ENCODE data around the gene XXYLT1. TPM values are rescaled to one million over a fixed set of nuclear protein-coding genes. Genes with fewer than 3 reads are reported as not detected.
"Not testable (repeated sequence)": the region's sequence is repeated elsewhere in the genome, so short reads cannot be mapped to it uniquely, and the experiment has no call there.

Gene XXYLT1
- total RNA-seq, 1 experiment from 2014 or later: 7.3 TPM

- H3K4me1 ChIP-seq (ENCODE audit: low read length): peaks cover 13% of the 10 kb centered on the region
- H2AFZ ChIP-seq (ENCODE audit: low read length): no peak overlapping the region
- no peak for DNase-seq
- H3K79me2 ChIP-seq (ENCODE audit: low read length): no peaks in the 10 kb centered on the region
- H3K4me2 ChIP-seq (ENCODE audit: low read depth, low read length, poor library complexity, severe bottlenecking): no peak overlapping the region
- no peaks in the 10 kb centered on the region for H3K9me3 ChIP-seq (ENCODE audit: low read length)
- H3K4me3 ChIP-seq (ENCODE audit: low read length): no peak overlapping the region
- H3K27ac ChIP-seq (ENCODE audit: low read length): no peak overlapping the region
- no peak overlapping the region for H3K9ac ChIP-seq (ENCODE audit: low read length)
- no peaks in the 10 kb centered on the region for H3K9me2 ChIP-seq (replicated peaks; ENCODE audit: insufficient read depth, low read length)
- no peaks in the 10 kb centered on the region for H3K36me3 ChIP-seq (ENCODE audit: insufficient read depth, low read length)
- peaks cover 34% of the 10 kb centered on the region for H4K20me1 ChIP-seq (ENCODE audit: insufficient read depth, low read depth, low read length)
- H3K27me3 ChIP-seq (ENCODE audit: low read length): no peaks in the 10 kb centered on the region
These were observed 177.2 kb downstream of the XXYLT1 start for GRCh38 chr3:195093731-195094130.

GRCh38 chr3:195087840-195088601 is 182.9 kb downstream of the XXYLT1 start:
- not testable (repeated sequence) for H3K36me3 ChIP-seq (ENCODE audit: insufficient read depth, low read length); H3K4me1 ChIP-seq (ENCODE audit: low read length); H3K79me2 ChIP-seq (ENCODE audit: low read length); H3K4me2 ChIP-seq (ENCODE audit: low read depth, low read length, poor library complexity, severe bottlenecking); H2AFZ ChIP-seq (ENCODE audit: low read length); H3K9ac ChIP-seq (ENCODE audit: low read length); H3K27me3 ChIP-seq (ENCODE audit: low read length); H3K9me2 ChIP-seq (replicated peaks; ENCODE audit: insufficient read depth, low read length); H3K9me3 ChIP-seq (ENCODE audit: low read length); H3K4me3 ChIP-seq (ENCODE audit: low read length); DNase-seq; H3K27ac ChIP-seq (ENCODE audit: low read length)
- peaks cover 30% of the 10 kb centered on the region for H4K20me1 ChIP-seq (ENCODE audit: insufficient read depth, low read depth, low read length)

- no peak overlapping the region for H2AFZ ChIP-seq (ENCODE audit: low read length)
- H4K20me1 ChIP-seq (ENCODE audit: insufficient read depth, low read depth, low read length): peaks cover 35% of the 10 kb centered on the region
- no peak overlapping the region for H3K4me2 ChIP-seq (ENCODE audit: low read depth, low read length, poor library complexity, severe bottlenecking)
- H3K27me3 ChIP-seq (ENCODE audit: low read length): no peaks in the 10 kb centered on the region
- H3K9ac ChIP-seq (ENCODE audit: low read length): no peak overlapping the region
- H3K9me3 ChIP-seq (ENCODE audit: low read length): no peaks in the 10 kb centered on the region
- no peak for DNase-seq
- no peak overlapping the region for H3K27ac ChIP-seq (ENCODE audit: low read length)
- no peaks in the 10 kb centered on the region for H3K9me2 ChIP-seq (replicated peaks; ENCODE audit: insufficient read depth, low read length)
- no peak overlapping the region for H3K4me3 ChIP-seq (ENCODE audit: low read length)
- no peaks in the 10 kb centered on the region for H3K36me3 ChIP-seq (ENCODE audit: insufficient read depth, low read length)
- no peaks in the 10 kb centered on the region for H3K4me1 ChIP-seq (ENCODE audit: low read length)
- no peaks in the 10 kb centered on the region for H3K79me2 ChIP-seq (ENCODE audit: low read length)
These were observed 183.6 kb downstream of the XXYLT1 start for GRCh38 chr3:195087328-195087727.

- DNase-seq: no peak
These were observed 184.1 kb downstream of the XXYLT1 start for GRCh38 chr3:195086885-195087284.

GRCh38 chr3:195086341-195086740 is 184.6 kb downstream of the XXYLT1 start:
- H3K9me2 ChIP-seq (replicated peaks; ENCODE audit: insufficient read depth, low read length): no peaks in the 10 kb centered on the region
- no peaks in the 10 kb centered on the region for H3K79me2 ChIP-seq (ENCODE audit: low read length)
- no peak overlapping the region for H3K9ac ChIP-seq (ENCODE audit: low read length)
- H2AFZ ChIP-seq (ENCODE audit: low read length): no peak overlapping the region
- H3K4me2 ChIP-seq (ENCODE audit: low read depth, low read length, poor library complexity, severe bottlenecking): no peak overlapping the region
- H3K36me3 ChIP-seq (ENCODE audit: insufficient read depth, low read length): no peaks in the 10 kb centered on the region
- peaks cover 35% of the 10 kb centered on the region for H4K20me1 ChIP-seq (ENCODE audit: insufficient read depth, low read depth, low read length)
- no peaks in the 10 kb centered on the region for H3K4me1 ChIP-seq (ENCODE audit: low read length)
- H3K4me3 ChIP-seq (ENCODE audit: low read length): no peak overlapping the region
- no peaks in the 10 kb centered on the region for H3K27me3 ChIP-seq (ENCODE audit: low read length)
- DNase-seq: no peak
- H3K27ac ChIP-seq (ENCODE audit: low read length): no peak overlapping the region
- H3K9me3 ChIP-seq (ENCODE audit: low read length): no peaks in the 10 kb centered on the region

More at GRCh38 chr3:195086885-195087284, 184.1 kb downstream of the XXYLT1 start:
- H3K9me2 ChIP-seq (replicated peaks; ENCODE audit: insufficient read depth, low read length): no peaks in the 10 kb centered on the region
- H2AFZ ChIP-seq (ENCODE audit: low read length): no peak overlapping the region
- H3K4me3 ChIP-seq (ENCODE audit: low read length): no peak overlapping the region
- no peaks in the 10 kb centered on the region for H3K36me3 ChIP-seq (ENCODE audit: insufficient read depth, low read length)
- no peaks in the 10 kb centered on the region for H3K27me3 ChIP-seq (ENCODE audit: low read length)
- no peaks in the 10 kb centered on the region for H3K4me1 ChIP-seq (ENCODE audit: low read length)
- no peak overlapping the region for H3K9ac ChIP-seq (ENCODE audit: low read length)
- peaks cover 35% of the 10 kb centered on the region for H4K20me1 ChIP-seq (ENCODE audit: insufficient read depth, low read depth, low read length)
- H3K79me2 ChIP-seq (ENCODE audit: low read length): no peaks in the 10 kb centered on the region
- H3K4me2 ChIP-seq (ENCODE audit: low read depth, low read length, poor library complexity, severe bottlenecking): no peak overlapping the region
- H3K27ac ChIP-seq (ENCODE audit: low read length): no peak overlapping the region
- no peaks in the 10 kb centered on the region for H3K9me3 ChIP-seq (ENCODE audit: low read length)

GRCh38 chr3:195085356-195086130 is 185.4 kb downstream of the XXYLT1 start:
- H3K4me1 ChIP-seq (ENCODE audit: low read length): no peaks in the 10 kb centered on the region

GRCh38 chr3:195084746-195085145 is 186.2 kb downstream of the XXYLT1 start:
- no peak for DNase-seq
- no peaks in the 10 kb centered on the region for H3K79me2 ChIP-seq (ENCODE audit: low read length)
- peaks cover 5% of the 10 kb centered on the region; the same call in 1 of the 2 replicates for H3K4me1 ChIP-seq (ENCODE audit: low read length)
- no peak overlapping the region for H3K4me2 ChIP-seq (ENCODE audit: low read depth, low read length, poor library complexity, severe bottlenecking)
- H3K27ac ChIP-seq (ENCODE audit: low read length): no peak overlapping the region
- no peaks in the 10 kb centered on the region for H3K36me3 ChIP-seq (ENCODE audit: insufficient read depth, low read length)
- H3K9ac ChIP-seq (ENCODE audit: low read length): no peak overlapping the region
- no peaks in the 10 kb centered on the region for H3K27me3 ChIP-seq (ENCODE audit: low read length)
- H4K20me1 ChIP-seq (ENCODE audit: insufficient read depth, low read depth, low read length): peaks cover 44% of the 10 kb centered on the region
- no peak overlapping the region for H2AFZ ChIP-seq (ENCODE audit: low read length)
- no peaks in the 10 kb centered on the region for H3K9me3 ChIP-seq (ENCODE audit: low read length)
- H3K9me2 ChIP-seq (replicated peaks; ENCODE audit: insufficient read depth, low read length): no peaks in the 10 kb centered on the region
- H3K4me3 ChIP-seq (ENCODE audit: low read length): no peak overlapping the region

More at GRCh38 chr3:195085356-195086130, 185.4 kb downstream of the XXYLT1 start:
- Histone ChIP-seq H3K9me3 (ENCODE audit: low read length) (no peaks in the 10 kb centered on the region), H3K79me2 (ENCODE audit: low read length) (no peaks in the 10 kb centered on the region), H3K4me2 (ENCODE audit: low read depth, low read length, poor library complexity, severe bottlenecking) (no peak overlapping the region), H3K9ac (ENCODE audit: low read length) (no peak overlapping the region), H3K4me3 (ENCODE audit: low read length) (no peak overlapping the region), H3K36me3 (ENCODE audit: insufficient read depth, low read length) (no peaks in the 10 kb centered on the region), H3K9me2 (replicated peaks; ENCODE audit: insufficient read depth, low read length) (no peaks in the 10 kb centered on the region), H3K27ac (ENCODE audit: low read length) (no peak overlapping the region), H3K27me3 (ENCODE audit: low read length) (no peaks in the 10 kb centered on the region), H2AFZ (ENCODE audit: low read length) (no peak overlapping the region), H4K20me1 (ENCODE audit: insufficient read depth, low read depth, low read length) (peaks cover 36% of the 10 kb centered on the region)
- DNase-seq: no peak

GRCh38 chr3:195083659-195084058 is 187.3 kb downstream of the XXYLT1 start:
- DNase-seq: no peak
- no peaks in the 10 kb centered on the region for H3K79me2 ChIP-seq (ENCODE audit: low read length)
- no peaks in the 10 kb centered on the region for H3K27me3 ChIP-seq (ENCODE audit: low read length)
- no peaks in the 10 kb centered on the region for H3K9me3 ChIP-seq (ENCODE audit: low read length)
- no peak overlapping the region for H3K27ac ChIP-seq (ENCODE audit: low read length)
- H3K9me2 ChIP-seq (replicated peaks; ENCODE audit: insufficient read depth, low read length): no peaks in the 10 kb centered on the region
- H3K9ac ChIP-seq (ENCODE audit: low read length): no peak overlapping the region
- H3K4me2 ChIP-seq (ENCODE audit: low read depth, low read length, poor library complexity, severe bottlenecking): no peak overlapping the region
- H2AFZ ChIP-seq (ENCODE audit: low read length): no peak overlapping the region
- H4K20me1 ChIP-seq (ENCODE audit: insufficient read depth, low read depth, low read length): peaks cover 50% of the 10 kb centered on the region
- peaks cover 5% of the 10 kb centered on the region; the same call in 1 of the 2 replicates for H3K4me1 ChIP-seq (ENCODE audit: low read length)
- no peaks in the 10 kb centered on the region for H3K36me3 ChIP-seq (ENCODE audit: insufficient read depth, low read length)
- no peak overlapping the region for H3K4me3 ChIP-seq (ENCODE audit: low read length)
